ENCODE results near the gene FNDC3B. TPM values are rescaled to one million over a fixed set of nuclear protein-coding genes. Genes with fewer than 3 reads are reported as not detected.

FNDC3B gene
- total RNA-seq, 1 donor, result 221 TPM

- no peak for TF ChIP-seq CTCF (IDR thresholded peaks at IDR 0.05; ENCODE audit: insufficient read depth, low read depth, low read length)
- DNase-seq (ENCODE audit: low read depth), result no peak
- H3K4me3 ChIP-seq (ENCODE audit: low read depth, low read length), result no peak overlapping the region
Measured at GRCh38 chr3:172020763-172021162, 18.6 kb upstream of the FNDC3B start.

GRCh38 chr3:172021164-172021563 is 18.2 kb upstream of the FNDC3B start:
- no peak for DNase-seq (ENCODE audit: low read depth)
- H3K4me3 ChIP-seq (ENCODE audit: low read depth, low read length), result no peak overlapping the region
- no peak for TF ChIP-seq CTCF (IDR thresholded peaks at IDR 0.05; ENCODE audit: insufficient read depth, low read depth, low read length)

- H3K4me3 ChIP-seq (ENCODE audit: low read depth, low read length), result no peak overlapping the region
- DNase-seq (ENCODE audit: low read depth), result no peak
- TF ChIP-seq CTCF (IDR thresholded peaks at IDR 0.05; ENCODE audit: insufficient read depth, low read depth, low read length), result no peak
Measured at GRCh38 chr3:172021859-172022258, 17.5 kb upstream of the FNDC3B start.

- no peak overlapping the region for H3K4me3 ChIP-seq (ENCODE audit: low read depth, low read length)
- TF ChIP-seq CTCF (IDR thresholded peaks at IDR 0.05; ENCODE audit: insufficient read depth, low read depth, low read length), result no peak
- DNase-seq (ENCODE audit: low read depth), result no peak
Measured at GRCh38 chr3:172023915-172024314, 15.5 kb upstream of the FNDC3B start.

GRCh38 chr3:172024679-172025078 is 14.7 kb upstream of the FNDC3B start:
- TF ChIP-seq CTCF (IDR thresholded peaks at IDR 0.05; ENCODE audit: insufficient read depth, low read depth, low read length), result no peak
- DNase-seq (ENCODE audit: low read depth), result no peak
- H3K4me3 ChIP-seq (ENCODE audit: low read depth, low read length), result no peak overlapping the region

GRCh38 chr3:172029425-172030098 is 9.8 kb upstream of the FNDC3B start:
- no peak for TF ChIP-seq CTCF (IDR thresholded peaks at IDR 0.05; ENCODE audit: insufficient read depth, low read depth, low read length)
- no peak overlapping the region for H3K4me3 ChIP-seq (ENCODE audit: low read depth, low read length)
- DNase-seq (ENCODE audit: low read depth), result no peak

- DNase-seq (ENCODE audit: low read depth), result no peak
- no peak for TF ChIP-seq CTCF (IDR thresholded peaks at IDR 0.05; ENCODE audit: insufficient read depth, low read depth, low read length)
Measured at GRCh38 chr3:172030181-172030580, 9.2 kb upstream of the FNDC3B start.

More at GRCh38 chr3:172030181-172030580, 9.2 kb upstream of the FNDC3B start:
- no peak overlapping the region for H3K4me3 ChIP-seq (ENCODE audit: low read depth, low read length)
